Iris pigment epithelial cell (primary cell): ENCODE data around the gene SMO.
A peak's percentile ranks its signal among the peaks of the same experiment; 100 is the strongest.
"Not testable (repeated sequence)": the region's sequence is repeated elsewhere in the genome, so short reads cannot be mapped to it uniquely, and the experiment has no call there.

Experiments
- DNase-seq: peaks from one replicate; pipeline ENCODE4 v3.0.0-alpha.2; 2011; ENCODE audit warnings: low read depth

SMO gene

GRCh38 chr7:129240119-129240820 is 51.8 kb downstream of the SMO start:
- no peak for DNase-seq

- no peak for DNase-seq
Observed at GRCh38 chr7:129244220-129244619, 55.8 kb downstream of the SMO start.

- DNase-seq, result no peak
Observed at GRCh38 chr7:129245533-129245932, 57.1 kb downstream of the SMO start.

GRCh38 chr7:129247087-129247486 is 58.7 kb downstream of the SMO start:
- DNase-seq, result no peak

GRCh38 chr7:129252128-129252527 is 63.7 kb downstream of the SMO start:
- no peak for DNase-seq

GRCh38 chr7:129252603-129253002 is 64.2 kb downstream of the SMO start:
- DNase-seq, result not testable (repeated sequence)

GRCh38 chr7:129255800-129256199 is 67.4 kb downstream of the SMO start:
- no peak for DNase-seq

GRCh38 chr7:129256221-129256620 is 67.8 kb downstream of the SMO start:
- no peak for DNase-seq

GRCh38 chr7:129257168-129257567 is 68.7 kb downstream of the SMO start:
- no peak for DNase-seq

- DNase-seq, result no peak
Observed at GRCh38 chr7:129258649-129259389, 70.4 kb downstream of the SMO start.

- peak; percentile 24 for DNase-seq
Observed at GRCh38 chr7:129262324-129262723, 73.9 kb downstream of the SMO start.
